PC-3 (cell line): ENCODE results near the gene ZNHIT1.

Source experiments
- CTCF ChIP-seq: fragments of 300-600 bp; sonication (generic); conservative IDR thresholded peaks from 2 replicates; pipeline ENCODE4 v1.5.1; 2017; ENCODE audit warnings: antibody characterized with exemption, low read depth, mild to moderate bottlenecking, low read length
- EZH2phosphoT487 ChIP-seq: fragments of 300-600 bp; sonication (generic); IDR thresholded peaks from 2 replicates; pipeline ENCODE4 v1.6.1; 2018; ENCODE audit warnings: mild to moderate bottlenecking, antibody characterized with exemption, low read length, borderline replicate concordance

- TF ChIP-seq EZH2phosphoT487: no peak
- no peak for TF ChIP-seq CTCF
Observed at GRCh38 chr7:101200862-101201599, 16.9 kb upstream of the ZNHIT1 start, which contains the start of gene MOGAT3.
